Motor neuron (in vitro differentiated cells): ENCODE data around the gene SLC15A4. TPM values are rescaled to one million over a fixed set of nuclear protein-coding genes. Genes with fewer than 3 reads are reported as not detected.

Experiments used
- ATAC-seq, 8 experiments: fragments of 200-7000 bp; cut with Tn5 transposase; replicated peaks in 6 of 8; 2 replicates each; pipeline ENCODE4 v1.8.0; 2021; ENCODE audit warnings: mild to moderate bottlenecking in 8 of 8, moderate library complexity in 8 of 8
- H3K27ac ChIP-seq, 2 donors: fragments of 250-450 bp; sonication (Bioruptor Pico); 2 replicates each; pipeline ENCODE4 v1.9.0; 2021; ENCODE audit warnings: antibody characterized with exemption in 2 of 2, mild to moderate bottlenecking in 2 of 2, moderate library complexity in 1 of 2
- H3K4me1 ChIP-seq, 2 donors: fragments of 250-450 bp; sonication (Bioruptor Pico); replicated peaks in 1 of 2; 2 replicates each; pipeline ENCODE4 v1.6.1; 2021; ENCODE audit warnings: antibody characterized with exemption in 2 of 2, mild to moderate bottlenecking in 2 of 2, moderate library complexity in 1 of 2
- H3K4me3 ChIP-seq, 5 donors: fragments of 250-450 bp; sonication (Bioruptor Pico); 2 replicates each; pipeline ENCODE4 v1.9.0; 2021; ENCODE audit warnings: antibody characterized with exemption in 5 of 5, mild to moderate bottlenecking in 5 of 5, moderate library complexity in 4 of 5
- WGBS, 10 experiments: fragments of 450-650 bp; shearing (Covaris generic); methylation state at CpG; one replicate each; pipeline ENCODE4 v1.0.0; 2022; 5-methylcytosine and 5-hydroxymethylcytosine counted together
- in situ Hi-C, 9 experiments: fragments of 400-800 bp; cut with MboI; loops; one replicate each; pipeline ENCODE4 v1.15.0; 2021; ENCODE audit warnings: low sequenced_read_pairs in 9 of 9, low pct_unique_long_range_greater_than_20kb in 2 of 9; ENCODE audit not compliant: unreplicated experiment in 9 of 9
- total RNA-seq, 8 experiments: library from RNA; unstranded; fragments of 300-600 nt; gene quantifications; 2 replicates each; pipeline versions ENCODE4 v1.2.3 to v1.2.4, GENCODE V29; 2022

The SLC15A4 gene
- total RNA-seq, 8 experiments from 2014 or later: 1.8 to 13.9 (median 6.6) TPM

DNA sequence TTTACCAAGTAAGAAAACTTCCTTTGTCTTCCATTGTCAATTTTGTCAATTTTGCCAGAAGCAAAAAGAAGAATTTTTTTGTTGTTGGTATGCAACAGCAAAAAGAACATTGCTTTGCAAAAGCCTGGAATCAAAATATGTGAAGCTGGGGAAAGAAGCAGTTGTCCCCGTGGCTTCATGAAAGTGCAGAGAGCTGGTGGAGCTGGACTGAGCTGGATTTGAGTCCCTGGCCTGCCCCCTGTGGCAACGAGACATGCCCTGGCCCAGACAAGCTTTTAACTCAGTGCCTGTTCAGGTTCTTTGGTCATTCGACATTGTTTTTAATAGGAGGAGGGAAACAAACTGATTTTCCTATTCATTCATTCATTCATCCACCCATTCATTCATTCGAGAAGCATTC lies 70.3 kb downstream of the SLC15A4 start:
- WGBS, 10 experiments: 0 to 60% (median 19%) methylated on average over 1 to 4 of the region's 4 CpGs; no CpG with 5 or more reads in 2 of the 10 experiments
- in situ Hi-C loops: no loop called here
- H3K4me3 ChIP-seq: no peak overlapping the region
- ATAC-seq: no peak
- no peak overlapping the region for H3K27ac ChIP-seq
- no peaks in the 10 kb centered on the region for H3K4me1 ChIP-seq

DNA sequence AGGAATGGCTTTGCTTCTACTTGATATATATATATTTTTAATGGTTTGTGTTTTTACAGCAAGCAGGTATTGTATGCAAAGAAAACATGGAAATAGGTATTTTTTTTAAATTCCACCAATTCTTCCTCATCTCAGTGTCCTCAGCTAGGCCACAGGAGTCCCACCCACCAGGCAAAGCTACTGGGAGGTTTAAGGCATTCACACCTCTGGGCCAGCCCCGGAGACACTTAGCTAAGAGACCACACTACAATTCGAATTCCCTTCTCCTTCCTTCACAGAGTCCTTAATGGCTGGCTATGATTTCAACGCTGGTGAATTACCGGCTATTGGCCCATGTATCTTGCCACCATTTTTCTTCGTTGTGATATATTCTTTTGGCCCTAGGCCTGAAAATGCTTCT lies 71.4 kb downstream of the SLC15A4 start:
- no peak for ATAC-seq
- H3K27ac ChIP-seq: no peak overlapping the region
- WGBS, 10 experiments: 0 to 93% (median 37%) methylated on average over 1 to 5 of the region's 5 CpGs; no CpG with 5 or more reads in 4 of the 10 experiments
- no peaks in the 10 kb centered on the region for H3K4me1 ChIP-seq
- in situ Hi-C loops: no loop called here
- no peak overlapping the region for H3K4me3 ChIP-seq

DNA sequence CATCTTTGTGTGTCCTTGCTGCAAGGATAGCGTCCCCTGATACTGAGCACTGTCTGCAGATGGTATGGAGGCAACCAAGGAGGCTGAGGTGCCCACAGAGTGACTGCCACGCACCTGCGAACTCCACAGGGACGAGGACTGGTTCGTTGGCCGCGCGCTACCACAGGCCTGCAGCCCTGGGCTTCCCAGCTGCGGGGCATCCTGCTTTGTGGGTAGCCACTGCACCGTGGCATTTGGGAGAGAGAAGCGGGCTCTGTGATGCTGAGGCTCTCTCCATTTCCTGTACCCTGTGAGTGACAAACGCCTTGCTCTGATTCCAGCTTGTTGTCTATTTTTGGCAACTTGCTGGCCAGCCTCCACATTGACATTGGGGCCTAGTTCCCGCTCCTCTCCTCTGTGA lies 76.3 kb downstream of the SLC15A4 start:
- in situ Hi-C loops: no loop called here
- Histone ChIP-seq H3K4me1 (no peaks in the 10 kb centered on the region), H3K27ac (no peak overlapping the region), H3K4me3 (no peak overlapping the region)
- 33 to 77% methylated on average over 1 to 8 of the region's 13 CpGs; no CpG with 5 or more reads in 8 of the 10 experiments for whole genome bisulfite sequencing, 10 experiments
- no peak for ATAC-seq

DNA sequence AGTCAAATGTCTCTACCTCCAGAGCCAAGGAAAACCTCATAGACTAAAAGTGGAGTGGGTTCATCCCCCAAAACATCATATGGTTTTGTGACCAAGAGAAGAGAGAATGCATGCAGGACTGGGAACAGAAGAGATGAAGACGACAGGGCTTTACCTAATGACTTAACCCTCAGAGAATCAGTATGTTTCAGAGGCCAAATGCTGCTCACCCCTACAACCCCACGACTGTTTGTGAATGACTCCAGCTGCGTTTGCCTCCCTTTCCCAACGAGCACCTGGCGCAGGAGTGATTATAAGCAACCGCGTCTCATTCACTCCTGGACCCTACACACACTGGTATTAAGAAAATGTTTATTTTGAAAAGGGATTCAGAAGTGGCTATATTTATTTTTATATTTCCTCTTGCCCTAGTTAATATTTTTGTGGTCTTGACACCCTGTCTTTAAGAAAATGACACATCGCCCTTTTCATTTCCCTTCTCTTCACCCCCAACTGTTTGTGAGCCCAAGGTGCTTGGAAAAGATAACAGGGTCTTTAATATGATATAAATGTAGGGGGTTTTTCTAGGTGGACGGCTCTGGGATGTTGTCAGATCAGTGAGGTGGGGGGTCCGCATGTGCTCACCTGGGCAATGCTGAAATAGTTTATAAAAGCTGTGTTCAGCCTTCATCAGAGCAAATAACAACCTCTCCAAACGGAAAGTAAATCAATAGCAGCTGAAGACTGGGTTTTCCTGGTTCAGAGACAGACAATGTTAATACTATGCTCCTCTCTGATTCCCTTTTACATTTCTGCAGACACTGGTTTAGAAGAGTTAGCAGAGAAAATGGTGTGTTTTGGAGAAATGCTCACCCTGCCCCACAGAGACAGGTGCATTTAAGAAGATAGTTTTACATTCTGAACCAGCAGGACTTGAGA lies 77.7 kb downstream of the SLC15A4 start:
- no peak overlapping the region for H3K4me3 ChIP-seq
- 10 to 100% (median 46%) methylated on average over 1 to 10 of the region's 11 CpGs for WGBS, 10 experiments
- no peak overlapping the region for H3K27ac ChIP-seq
- H3K4me1 ChIP-seq: no peaks in the 10 kb centered on the region
- no peak for ATAC-seq
- in situ Hi-C loops: no loop called here

DNA sequence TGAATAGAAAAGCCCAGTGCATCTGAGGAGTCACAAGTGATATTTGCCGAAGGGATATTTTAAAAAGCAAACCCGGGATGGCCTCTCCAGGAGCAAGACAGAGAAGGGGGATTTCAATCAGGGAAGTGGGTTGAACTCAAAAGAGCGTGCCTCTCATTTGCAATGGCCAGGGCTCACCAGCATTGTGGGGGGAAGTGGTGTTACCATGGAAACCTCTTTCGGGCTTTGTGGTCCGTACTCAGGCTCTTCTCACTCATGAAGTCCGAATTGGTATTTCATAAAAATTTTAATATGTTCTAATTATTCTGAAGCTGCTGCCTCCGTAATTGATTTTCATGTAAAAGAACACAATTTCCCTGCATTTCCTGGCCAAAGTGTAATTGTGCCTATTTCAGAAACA lies 79.8 kb downstream of the SLC15A4 start:
- Histone ChIP-seq H3K4me3 (no peak overlapping the region), H3K4me1 (no peaks in the 10 kb centered on the region), H3K27ac (no peak overlapping the region)
- no peak for ATAC-seq
- WGBS, 10 experiments: 0 to 75% (median 44%) methylated on average over 1 to 7 of the region's 7 CpGs; no CpG with 5 or more reads in 1 of the 10 experiments
- in situ Hi-C loops: no loop called here

Other genes starting within 250 kb of the SLC15A4 start
- gene GLT1D1, start 29.5 kb upstream of the SLC15A4 start, total RNA-seq: 1 to 10 TPM in 2 of 8 experiments, under 1 TPM in 5, not detected in 1; 0.17 to 2.3 (median 0.41) TPM